NOMO-1 treated with DMSO at 0.1 percent for 48 hours (cell line): ENCODE measurements around the gene UBE2U.

Experiments
- DNase-seq: peaks from one replicate; lab custom pipeline; 2025; ENCODE audit not compliant: unreplicated experiment; lab: John Stamatoyannopoulos, UW

UBE2U gene

GRCh38 chr1:64290420-64290819, 87.0 kb downstream of the UBE2U start:
- DNase-seq, result no peak

GRCh38 chr1:64291931-64292330, 88.5 kb downstream of the UBE2U start:
- no peak for DNase-seq

DNA sequence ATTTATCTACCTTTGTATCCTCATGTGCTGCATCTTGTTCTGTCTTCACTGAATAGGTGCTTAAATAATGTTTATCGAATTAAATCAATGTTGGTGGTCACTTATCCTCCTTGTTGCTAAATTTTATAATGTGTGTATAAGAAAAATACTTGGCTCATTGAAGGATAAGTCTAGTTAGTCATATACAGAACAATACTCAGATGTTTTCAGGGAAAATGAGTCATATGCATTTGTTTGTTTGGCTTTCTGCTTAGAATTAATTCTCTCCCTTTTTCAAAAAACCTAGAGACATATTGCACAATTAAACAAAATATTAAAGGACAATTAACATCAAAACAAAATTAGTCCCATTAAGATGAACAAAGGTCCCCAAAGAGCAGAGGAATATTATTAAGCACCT, 89.0 kb downstream of the UBE2U start:
- DNase-seq, result no peak

- no peak for DNase-seq
Observed at GRCh38 chr1:64293820-64294219, 90.4 kb downstream of the UBE2U start.

DNA sequence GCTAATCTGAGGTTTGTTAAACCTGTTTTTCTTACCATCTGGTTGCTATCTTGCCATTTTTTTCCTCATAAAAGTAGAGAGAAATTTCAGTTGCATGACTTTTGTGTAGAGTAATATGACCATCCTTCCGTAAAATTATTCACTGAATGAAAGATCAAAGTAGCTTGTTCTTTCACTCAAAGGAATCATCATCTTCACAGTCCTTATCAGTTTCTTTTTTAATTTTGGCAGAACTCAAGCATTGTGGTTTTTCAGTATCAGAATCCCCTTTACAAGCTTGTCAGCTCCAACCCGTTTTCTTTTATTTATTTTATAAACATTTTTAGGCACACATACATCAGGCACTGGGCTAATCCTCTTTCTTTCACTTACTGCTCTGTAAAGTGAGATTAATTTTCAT, 91.7 kb downstream of the UBE2U start:
- no peak for DNase-seq

GRCh38 chr1:64295561-64295960, 92.1 kb downstream of the UBE2U start:
- DNase-seq, result no peak

GRCh38 chr1:64296459-64296858, 93.0 kb downstream of the UBE2U start:
- no peak for DNase-seq

DNA sequence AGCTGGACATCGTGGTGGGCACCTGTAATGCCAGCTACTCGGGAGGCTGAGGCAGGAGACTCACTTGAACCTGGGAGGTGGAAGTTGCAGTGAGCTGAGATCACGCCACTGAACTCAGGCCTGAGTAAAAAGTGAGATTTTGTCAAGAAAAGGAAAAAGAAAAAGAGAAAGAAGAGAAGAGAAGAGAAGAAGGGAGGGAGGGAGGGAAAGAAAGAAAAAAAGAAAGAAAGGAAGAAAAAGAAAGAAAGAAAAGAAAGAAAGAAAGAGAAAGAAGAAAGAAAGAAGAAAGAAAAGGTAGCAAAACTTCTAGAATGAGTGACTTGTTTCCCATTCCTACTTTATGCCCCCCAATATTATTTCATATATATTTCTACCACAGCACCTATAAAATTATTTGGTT, 98.8 kb downstream of the UBE2U start:
- no peak for DNase-seq

DNA sequence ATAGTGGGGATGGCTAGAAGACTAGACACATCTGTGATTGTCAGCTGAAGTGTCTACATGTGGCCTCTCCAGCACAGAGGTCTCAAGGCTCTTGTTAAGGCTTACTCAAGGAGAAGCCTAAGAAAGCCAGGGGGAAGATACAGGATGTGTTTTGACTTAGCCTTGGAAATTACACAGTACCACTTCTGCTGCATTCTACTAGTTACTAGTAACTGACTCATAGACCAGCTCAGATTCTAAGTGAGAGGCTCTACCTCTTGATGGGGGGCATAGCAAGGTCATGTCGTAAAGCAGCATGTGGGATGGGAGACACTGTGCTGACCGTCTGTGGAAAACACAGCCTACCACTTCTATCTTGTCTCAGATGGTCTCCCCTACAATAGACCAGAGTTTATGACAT, 99.5 kb downstream of the UBE2U start:
- DNase-seq, result no peak

- no peak for DNase-seq
Observed at GRCh38 chr1:64304823-64305222, 101.4 kb downstream of the UBE2U start.

DNA sequence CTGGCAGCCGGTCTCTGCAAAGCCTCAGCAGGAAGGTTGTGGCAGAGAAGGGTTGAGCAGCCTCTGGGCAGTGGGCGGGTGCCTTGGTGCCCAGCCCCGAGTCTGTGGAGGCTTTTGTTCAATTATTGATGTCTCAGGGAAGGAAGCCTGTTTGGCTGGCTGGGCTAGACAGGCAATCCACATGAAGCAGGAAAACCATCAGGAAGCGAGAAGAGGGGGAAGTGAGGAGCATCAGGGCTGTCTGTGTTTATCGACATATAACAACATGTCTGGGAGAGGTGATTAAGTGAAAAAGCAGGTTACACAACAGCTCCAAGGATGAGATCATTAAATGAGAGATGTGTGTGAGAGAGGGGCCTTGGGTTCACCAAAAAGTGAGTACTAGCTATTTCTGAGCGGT, 105.4 kb downstream of the UBE2U start:
- peak; percentile 1 for DNase-seq

DNA sequence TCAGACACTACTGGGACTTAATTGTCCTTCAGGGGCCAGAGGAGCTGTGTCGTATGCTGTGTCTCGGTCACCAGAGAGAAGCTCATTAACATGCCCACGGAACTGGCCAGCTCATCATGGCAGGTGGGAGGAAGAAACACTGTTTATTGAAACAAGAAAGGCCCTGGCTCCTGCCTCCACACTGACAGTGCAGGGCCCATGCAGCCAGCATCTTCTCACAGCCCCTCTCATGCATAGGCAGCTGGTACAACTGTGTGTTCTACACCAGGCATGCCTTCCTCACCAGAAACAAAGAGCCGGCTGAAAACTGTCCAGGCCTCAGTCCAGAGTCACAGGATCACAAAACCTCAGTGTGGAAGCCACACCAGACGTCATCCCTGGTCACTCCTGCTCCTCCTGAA, 106.0 kb downstream of the UBE2U start:
- no peak for DNase-seq

- DNase-seq, result no peak
Observed at GRCh38 chr1:64310760-64311159, 107.3 kb downstream of the UBE2U start.

DNA sequence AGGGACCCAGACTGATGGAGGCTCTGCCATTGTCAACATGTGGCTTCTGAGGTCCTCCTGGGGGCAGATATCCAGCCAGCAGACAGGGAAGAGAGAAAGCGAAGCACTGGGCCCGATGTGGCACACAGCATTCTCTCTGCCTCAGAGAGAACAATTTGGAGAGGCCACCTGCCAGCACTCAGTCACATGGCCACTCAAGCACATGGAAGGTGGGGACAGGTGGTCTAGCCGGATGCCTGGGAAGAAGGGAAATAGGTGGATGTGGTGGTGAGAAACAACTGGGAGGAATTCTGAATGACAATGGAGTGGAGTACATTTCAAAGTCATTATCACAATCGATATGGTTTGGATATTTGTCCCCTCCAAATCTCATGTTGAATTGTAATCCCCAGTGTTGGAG, 109.0 kb downstream of the UBE2U start:
- DNase-seq, result no peak

DNA sequence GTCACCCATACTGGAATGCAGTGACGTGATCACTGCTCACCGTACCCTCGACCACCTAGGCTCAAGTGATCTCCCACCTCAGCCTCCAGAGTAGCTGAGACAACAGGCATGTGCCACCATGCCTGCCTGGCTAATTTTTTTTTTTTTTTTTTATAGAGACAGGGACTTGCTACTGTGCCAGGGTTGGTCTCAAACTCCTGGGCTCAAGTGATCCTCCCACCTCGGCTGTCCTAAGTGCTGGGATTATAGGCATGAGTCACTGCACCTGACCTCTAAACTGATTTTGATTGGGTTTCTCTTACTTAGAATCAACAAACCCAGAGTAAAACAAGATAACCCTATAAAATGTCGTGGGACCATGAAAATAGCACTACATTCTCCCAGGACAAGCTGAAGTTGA, 112.0 kb downstream of the UBE2U start:
- no peak for DNase-seq
